AG09319 (cell line): ENCODE data around the gene AGRN.

Experiments
- DNase-seq: peaks from one replicate; pipeline ENCODE4 v3.0.0-alpha.2; 2010; ENCODE audit warnings: low read depth; ENCODE audit errors: extremely low read depth
- TF ChIP-seq, protein P1 (sequence below): IDR thresholded peaks from 2 replicates; pipeline ENCODE4 v1.5.1; 2011; ENCODE audit warnings: low read depth, mild to moderate bottlenecking, inconsistent platforms, low read length, moderate library complexity

Gene AGRN

DNA sequence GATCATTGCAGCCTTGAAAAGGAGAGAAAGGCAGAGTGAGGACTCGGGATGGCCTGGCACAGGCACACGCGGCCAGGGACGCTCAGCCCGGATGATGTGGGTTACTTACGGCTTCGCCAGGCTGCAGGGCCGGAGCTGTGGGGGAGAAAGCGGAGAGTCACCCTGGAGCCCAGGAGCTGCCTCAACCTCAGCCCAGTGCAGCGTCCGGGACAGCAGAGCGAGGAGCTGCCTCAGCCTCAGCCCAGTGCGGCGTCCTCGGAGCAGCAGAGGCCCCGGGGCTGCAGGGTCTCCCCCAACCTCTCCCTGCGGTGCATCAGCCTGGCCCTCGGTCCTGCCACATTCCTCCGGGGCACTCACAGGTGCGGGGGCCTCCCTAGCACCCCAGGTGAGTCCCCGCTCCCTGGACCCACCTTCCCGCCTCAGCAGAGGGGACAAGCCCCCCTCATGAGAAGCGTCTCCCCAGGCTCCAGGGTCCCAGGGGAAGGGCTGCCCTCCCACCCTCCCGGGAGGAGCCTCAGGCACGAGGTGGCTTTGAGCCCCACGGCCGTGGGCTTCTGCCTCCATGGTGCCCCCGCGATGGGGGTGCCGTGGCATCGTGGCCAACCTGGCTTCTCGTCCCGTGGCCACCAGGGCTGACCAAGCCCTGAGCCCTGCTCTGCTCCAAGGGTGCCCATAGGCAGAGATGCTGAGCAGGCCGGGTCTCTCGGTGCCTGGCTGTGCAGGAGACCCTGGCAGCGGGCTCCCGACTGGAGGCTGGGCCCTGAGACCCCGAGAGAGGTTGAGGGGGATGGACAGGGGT is 64.7 kb downstream of the AGRN start:
- TF ChIP-seq, protein P1, sequence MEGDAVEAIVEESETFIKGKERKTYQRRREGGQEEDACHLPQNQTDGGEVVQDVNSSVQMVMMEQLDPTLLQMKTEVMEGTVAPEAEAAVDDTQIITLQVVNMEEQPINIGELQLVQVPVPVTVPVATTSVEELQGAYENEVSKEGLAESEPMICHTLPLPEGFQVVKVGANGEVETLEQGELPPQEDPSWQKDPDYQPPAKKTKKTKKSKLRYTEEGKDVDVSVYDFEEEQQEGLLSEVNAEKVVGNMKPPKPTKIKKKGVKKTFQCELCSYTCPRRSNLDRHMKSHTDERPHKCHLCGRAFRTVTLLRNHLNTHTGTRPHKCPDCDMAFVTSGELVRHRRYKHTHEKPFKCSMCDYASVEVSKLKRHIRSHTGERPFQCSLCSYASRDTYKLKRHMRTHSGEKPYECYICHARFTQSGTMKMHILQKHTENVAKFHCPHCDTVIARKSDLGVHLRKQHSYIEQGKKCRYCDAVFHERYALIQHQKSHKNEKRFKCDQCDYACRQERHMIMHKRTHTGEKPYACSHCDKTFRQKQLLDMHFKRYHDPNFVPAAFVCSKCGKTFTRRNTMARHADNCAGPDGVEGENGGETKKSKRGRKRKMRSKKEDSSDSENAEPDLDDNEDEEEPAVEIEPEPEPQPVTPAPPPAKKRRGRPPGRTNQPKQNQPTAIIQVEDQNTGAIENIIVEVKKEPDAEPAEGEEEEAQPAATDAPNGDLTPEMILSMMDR, result no peak
- no peak for DNase-seq

DNA sequence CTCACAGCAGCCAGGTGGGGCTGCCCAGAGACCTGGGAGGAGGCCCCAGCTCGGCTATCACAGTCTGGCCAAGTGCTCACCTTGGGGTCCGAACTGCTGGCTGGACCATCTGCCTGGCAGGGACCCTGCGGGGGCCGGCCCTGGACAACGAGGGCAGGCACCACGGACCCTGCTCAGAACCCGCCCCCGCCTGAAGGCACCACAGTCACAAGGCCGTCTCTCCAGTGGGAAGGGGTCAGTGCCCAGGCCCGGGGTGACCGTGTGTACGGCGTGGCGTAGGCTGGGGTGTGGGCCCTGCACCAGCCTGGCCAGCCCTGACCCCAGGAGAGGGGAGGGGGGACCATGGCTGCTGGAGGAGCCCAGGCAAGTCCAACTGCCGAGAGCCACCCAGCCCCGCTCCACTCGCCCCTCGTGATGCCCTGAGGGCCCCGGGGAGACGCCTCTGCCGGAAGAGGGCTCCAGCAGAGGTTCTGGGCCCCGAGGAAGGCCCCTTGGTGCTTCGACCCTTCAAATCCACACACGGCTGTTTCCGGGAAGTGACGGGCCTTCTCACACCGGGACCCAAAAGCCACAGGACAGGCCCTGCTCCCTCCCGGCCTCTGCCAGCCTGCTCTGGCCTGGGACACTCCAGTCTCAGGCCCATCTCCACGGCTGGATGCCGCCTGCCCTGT is 65.4 kb downstream of the AGRN start:
- DNase-seq, result no peak
- TF ChIP-seq, protein P1, result no peak

DNA sequence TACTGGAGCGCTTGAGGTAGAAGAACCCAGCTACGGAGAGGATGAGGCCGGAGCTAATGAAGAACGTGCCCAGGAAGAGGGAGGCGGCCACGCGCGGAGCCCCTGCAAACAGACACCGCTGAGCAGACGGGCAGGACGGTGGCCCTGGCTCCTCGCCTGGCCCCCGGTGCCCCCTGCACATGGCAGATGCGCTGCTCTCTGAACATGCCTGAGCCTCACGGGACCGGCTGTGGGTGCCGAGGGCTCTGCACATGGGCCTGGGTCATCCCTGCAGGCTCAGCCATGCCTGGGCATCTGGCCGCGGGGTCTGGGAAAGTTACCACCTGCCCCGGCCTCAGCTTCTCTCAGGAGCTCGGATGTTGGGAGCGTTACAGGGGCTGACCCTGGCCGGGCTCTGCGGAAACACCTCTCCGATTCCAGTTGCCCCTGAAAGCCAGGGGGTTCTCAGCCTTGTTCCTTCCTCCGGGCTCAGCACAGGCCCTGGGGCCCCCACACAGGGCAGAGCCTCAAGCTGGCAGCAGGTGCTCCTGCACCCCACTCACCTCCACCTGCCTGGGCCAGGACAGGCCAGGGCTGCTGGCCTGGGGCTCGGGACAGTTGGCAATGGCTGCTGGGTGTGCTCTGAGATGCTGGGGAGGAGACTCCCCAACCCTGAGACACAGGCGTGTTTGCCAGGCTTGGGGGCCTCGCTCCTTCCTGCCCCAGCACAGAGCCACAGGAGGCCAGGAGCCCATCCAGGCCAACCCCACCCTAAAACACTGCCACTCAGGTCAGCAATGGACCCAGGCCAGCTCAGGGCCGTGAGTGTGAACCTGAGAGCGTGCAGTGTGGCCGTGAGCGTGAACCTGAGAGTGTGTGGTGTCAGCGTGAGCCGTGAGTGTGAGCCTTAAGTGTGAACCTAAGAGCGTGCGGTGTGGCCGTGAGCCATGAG is 66.3 kb downstream of the AGRN start:
- no peak for DNase-seq
- TF ChIP-seq, protein P1, result no peak

DNA sequence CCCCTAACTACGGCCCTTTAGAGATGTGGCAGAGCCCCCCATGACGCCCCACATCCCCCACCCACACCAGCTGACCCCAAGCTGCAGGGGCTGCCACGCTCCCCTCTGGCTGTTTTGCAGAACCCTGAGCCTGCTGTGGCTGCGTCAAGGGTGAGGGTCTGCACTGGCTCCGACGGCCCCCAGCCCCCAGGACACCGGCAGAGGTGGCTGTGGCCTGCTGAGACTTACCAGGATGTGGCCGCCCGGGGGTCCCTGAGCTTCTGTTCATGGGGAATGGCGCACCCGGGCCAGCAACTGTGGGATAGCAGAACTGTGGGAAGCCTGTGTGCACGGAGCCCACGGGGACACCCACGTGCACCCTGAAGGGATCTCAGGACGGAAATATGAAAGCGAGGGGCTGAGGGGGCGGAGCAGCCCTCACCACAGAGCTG is 67.0 kb downstream of the AGRN start:
- no peak for DNase-seq
- TF ChIP-seq, protein P1, result no peak

DNA sequence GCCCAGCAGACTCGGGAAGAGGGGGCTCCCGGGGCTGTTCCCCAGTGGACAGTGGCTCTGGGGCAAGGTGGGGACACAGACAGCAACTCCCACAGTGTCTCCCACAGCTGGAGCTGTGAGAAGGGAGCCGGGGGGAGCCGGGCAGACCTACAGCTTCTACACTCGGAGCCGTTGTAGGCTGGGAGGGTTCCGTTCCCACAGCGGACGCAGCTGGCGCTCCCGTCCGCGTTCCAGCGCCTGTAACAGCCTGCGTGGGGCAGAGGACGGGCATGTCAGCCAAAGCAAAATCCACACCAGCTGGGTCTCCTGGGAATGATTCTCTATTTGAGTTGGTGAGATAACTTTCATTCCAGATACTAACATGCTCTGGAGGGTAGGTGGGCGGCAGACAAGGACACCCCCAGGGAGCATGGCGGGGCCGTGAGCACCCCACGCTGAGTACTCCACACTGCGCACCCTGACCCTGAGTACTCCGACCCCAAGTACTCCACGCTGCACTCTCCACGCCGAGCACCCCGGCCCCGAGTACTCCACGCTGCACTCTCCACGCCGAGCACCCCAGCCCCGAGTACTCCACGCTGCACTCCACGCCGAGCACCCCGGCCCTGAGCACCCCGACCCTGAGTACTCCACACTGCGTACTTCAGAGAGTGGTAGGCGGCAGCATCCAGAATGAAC is 67.6 kb downstream of the AGRN start:
- DNase-seq, result no peak

DNA sequence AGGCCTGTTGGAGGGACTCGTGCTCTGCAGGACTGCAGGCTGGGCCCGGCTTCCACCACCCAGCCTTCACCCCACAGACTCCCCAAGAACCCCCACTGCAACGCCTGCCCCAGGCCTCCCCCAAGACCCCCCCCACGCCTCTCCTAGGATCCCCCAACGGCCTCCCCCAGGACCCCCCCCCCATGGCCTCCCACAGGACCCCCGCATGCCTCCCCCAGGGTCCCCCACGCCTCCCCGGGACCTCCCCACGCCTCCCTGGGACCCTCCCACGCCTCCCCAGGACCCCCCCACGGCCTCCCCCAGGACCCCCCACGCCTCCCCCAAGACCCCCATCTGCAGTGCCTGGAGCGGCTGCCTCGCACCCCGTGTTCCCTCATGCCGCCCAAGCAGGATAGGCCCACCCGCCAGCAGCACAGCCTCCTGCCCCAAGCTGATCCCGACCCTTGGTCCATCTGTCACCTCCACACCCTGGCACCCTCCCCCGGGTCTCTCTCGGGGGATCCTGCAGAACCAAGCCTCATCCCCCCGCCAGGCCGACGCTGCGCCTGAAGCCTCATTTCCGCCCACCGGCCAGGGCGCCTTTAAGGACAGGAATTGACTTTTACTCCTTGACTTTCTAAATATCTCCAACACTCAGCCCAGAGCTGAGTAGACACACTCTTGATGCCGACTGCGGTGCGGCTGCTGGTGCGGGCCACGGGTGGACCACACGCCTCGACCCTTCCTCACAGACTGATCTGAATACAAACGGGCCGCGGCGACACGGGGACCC is 68.3 kb downstream of the AGRN start:
- TF ChIP-seq, protein P1, result no peak
- DNase-seq, result no peak

More for the DNA sequence above, 67.6 kb downstream of the AGRN start:
- TF ChIP-seq, protein P1, result no peak
